ENCODE results near the gene RNGTT. TPM values are rescaled to one million over a fixed set of nuclear protein-coding genes. Genes with fewer than 3 reads are reported as not detected.

RNGTT gene
- total and polyA plus RNA-seq, 12 donors: 3.1 to 10.9 (median 8.6) TPM

DNA sequence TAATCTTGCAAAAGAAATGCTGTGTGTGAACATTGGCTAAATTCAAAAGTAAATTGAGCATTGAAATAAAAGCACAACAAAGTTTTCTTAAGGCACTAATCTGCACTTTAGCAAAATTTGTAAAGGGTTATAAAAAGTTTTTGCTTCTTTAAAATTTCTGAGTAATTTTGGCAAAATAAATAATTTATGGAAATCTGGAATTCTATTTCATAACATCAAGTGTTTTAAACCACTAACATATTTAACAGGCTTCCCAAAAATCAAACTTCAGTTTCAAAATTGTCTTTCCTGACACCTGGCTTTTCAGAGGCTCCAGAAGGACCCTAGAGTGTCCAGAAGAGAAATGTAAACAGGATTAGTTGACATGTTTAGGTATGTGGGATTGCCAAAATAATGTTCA is 4.5 kb upstream of the RNGTT start:
- intact Hi-C loops (cut with DNase I): no loop called here
- TF ChIP-seq, protein P1, sequence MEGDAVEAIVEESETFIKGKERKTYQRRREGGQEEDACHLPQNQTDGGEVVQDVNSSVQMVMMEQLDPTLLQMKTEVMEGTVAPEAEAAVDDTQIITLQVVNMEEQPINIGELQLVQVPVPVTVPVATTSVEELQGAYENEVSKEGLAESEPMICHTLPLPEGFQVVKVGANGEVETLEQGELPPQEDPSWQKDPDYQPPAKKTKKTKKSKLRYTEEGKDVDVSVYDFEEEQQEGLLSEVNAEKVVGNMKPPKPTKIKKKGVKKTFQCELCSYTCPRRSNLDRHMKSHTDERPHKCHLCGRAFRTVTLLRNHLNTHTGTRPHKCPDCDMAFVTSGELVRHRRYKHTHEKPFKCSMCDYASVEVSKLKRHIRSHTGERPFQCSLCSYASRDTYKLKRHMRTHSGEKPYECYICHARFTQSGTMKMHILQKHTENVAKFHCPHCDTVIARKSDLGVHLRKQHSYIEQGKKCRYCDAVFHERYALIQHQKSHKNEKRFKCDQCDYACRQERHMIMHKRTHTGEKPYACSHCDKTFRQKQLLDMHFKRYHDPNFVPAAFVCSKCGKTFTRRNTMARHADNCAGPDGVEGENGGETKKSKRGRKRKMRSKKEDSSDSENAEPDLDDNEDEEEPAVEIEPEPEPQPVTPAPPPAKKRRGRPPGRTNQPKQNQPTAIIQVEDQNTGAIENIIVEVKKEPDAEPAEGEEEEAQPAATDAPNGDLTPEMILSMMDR (IDR thresholded peaks at IDR 0.05): no peak
- ATAC-seq: no peak

GRCh38 chr6:88965691-88966090 is 2.3 kb upstream of the RNGTT start:
- H3K36me3 ChIP-seq: no peaks in the 10 kb centered on the region
- intact Hi-C loops (cut with DNase I): no loop called here
- 80 to 86% methylated on average over 2 of the region's 2 CpGs for WGBS, 2 donors
- TF ChIP-seq, protein P1 (IDR thresholded peaks at IDR 0.05): no peak
- H3K9me3 ChIP-seq: peaks cover 0 to 29% (median 20%) of the 10 kb centered on the region in 11 donors
- no peaks in the 10 kb centered on the region for H3K27me3 ChIP-seq
- H3K4me3 ChIP-seq: no peak overlapping the region
- no peak overlapping the region for H3K27ac ChIP-seq
- ATAC-seq (no peak), DNase-seq (no peak)
- peaks cover 7 to 29% (median 19%) of the 10 kb centered on the region in 9 donors for H3K4me1 ChIP-seq

More for the DNA sequence above, 4.5 kb upstream of the RNGTT start:
- peaks cover 0 to 29% (median 20%) of the 10 kb centered on the region in 11 donors for H3K9me3 ChIP-seq
- H3K27me3 ChIP-seq: no peaks in the 10 kb centered on the region
- no peak overlapping the region for H3K4me3 ChIP-seq
- DNase-seq: no peak
- no peaks in the 10 kb centered on the region for H3K36me3 ChIP-seq
- H3K4me1 ChIP-seq: peaks cover 0 to 15% (median 10%) of the 10 kb centered on the region in 9 donors
- H3K27ac ChIP-seq: no peak overlapping the region

- no peaks in the 10 kb centered on the region for H3K36me3 ChIP-seq
- TF ChIP-seq, protein P1 (IDR thresholded peaks at IDR 0.05): no peak
- peak overlapping the region; percentile 36 to 94 (median 82) for H3K4me3 ChIP-seq
- no peaks in the 10 kb centered on the region for H3K27me3 ChIP-seq
- WGBS, 2 donors: 39 to 61% methylated on average over 5 of the region's 5 CpGs
- no peak for DNase-seq
- intact Hi-C loops (cut with DNase I): no loop called here
- no peak for ATAC-seq
- H3K9me3 ChIP-seq: peaks cover 0 to 27% (median 20%) of the 10 kb centered on the region in 11 donors
- peak overlapping the region in 3 of 10 donors; percentile 65 to 88 (median 87) for H3K27ac ChIP-seq
- peaks cover 7 to 29% (median 19%) of the 10 kb centered on the region in 9 donors for H3K4me1 ChIP-seq
Observed at GRCh38 chr6:88964509-88964908, 1.1 kb upstream of the RNGTT start.

GRCh38 chr6:88958842-88959241 is 4.6 kb downstream of the RNGTT start:
- no peak overlapping the region for H3K27ac ChIP-seq
- no peak overlapping the region for H3K4me3 ChIP-seq
- peaks cover 7 to 18% (median 11%) of the 10 kb centered on the region in 9 donors for H3K4me1 ChIP-seq
- no peak for ATAC-seq
- no peak for DNase-seq
- no peaks in the 10 kb centered on the region for H3K36me3 ChIP-seq
- H3K9me3 ChIP-seq: peaks cover 0 to 20% (median 8%) of the 10 kb centered on the region in 11 donors
- intact Hi-C loops (cut with DNase I): no loop called here
- no peaks in the 10 kb centered on the region for H3K27me3 ChIP-seq
- TF ChIP-seq, protein P1 (IDR thresholded peaks at IDR 0.05): no peak

Data from heart right ventricle (tissue), 16 donors.